ES-I3 (cell line): Measurements from ENCODE around the gene LST1.

ENCODE experiments used
- H3K36me3 ChIP-seq: 2 replicates; pipeline ENCODE4 v1.6.1; 2013; ENCODE audit warnings: mild to moderate bottlenecking, low read length, control low read depth, moderate library complexity; ENCODE audit not compliant: insufficient read depth
- H3K4me1 ChIP-seq: 2 replicates; pipeline ENCODE4 v1.6.1; 2013; ENCODE audit warnings: mild to moderate bottlenecking, control low read depth, low read length; ENCODE audit not compliant: insufficient read depth
- H3K9ac ChIP-seq: 2 replicates; pipeline ENCODE4 v1.6.1; 2013; ENCODE audit warnings: low read depth, mild to moderate bottlenecking, low read length, moderate library complexity
- H3K9me3 ChIP-seq: 2 replicates; pipeline ENCODE4 v1.6.1; 2013; ENCODE audit warnings: mild to moderate bottlenecking, low read length, moderate library complexity; ENCODE audit not compliant: control insufficient read depth, insufficient read depth

The LST1 gene

GRCh38 chr6:31556307-31556706 lies 29.8 kb upstream of the LST1 start:
- H3K4me1 ChIP-seq = peaks cover 22% of the 10 kb centered on the region
- no peaks in the 10 kb centered on the region; the same call in 1 of the 2 replicates for H3K36me3 ChIP-seq
- no peak overlapping the region for H3K9ac ChIP-seq
- H3K9me3 ChIP-seq = no peaks in the 10 kb centered on the region

- H3K9ac ChIP-seq = no peak overlapping the region
Observed at GRCh38 chr6:31557443-31558317, 28.4 kb upstream of the LST1 start.

GRCh38 chr6:31558318-31558625 lies 27.8 kb upstream of the LST1 start:
- Histone ChIP-seq H3K4me1 (peaks cover 22% of the 10 kb centered on the region), H3K36me3 (no peaks in the 10 kb centered on the region; the same call in 1 of the 2 replicates), H3K9ac (no peak overlapping the region)

More at GRCh38 chr6:31557443-31558317, 28.4 kb upstream of the LST1 start:
- Histone ChIP-seq H3K4me1 (peaks cover 22% of the 10 kb centered on the region), H3K36me3 (no peaks in the 10 kb centered on the region; the same call in 1 of the 2 replicates), H3K9me3 (no peaks in the 10 kb centered on the region)

GRCh38 chr6:31558631-31559500 lies 27.2 kb upstream of the LST1 start:
- Histone ChIP-seq H3K9me3 (no peaks in the 10 kb centered on the region), H3K36me3 (no peaks in the 10 kb centered on the region; the same call in 1 of the 2 replicates), H3K4me1 (peaks cover 22% of the 10 kb centered on the region), H3K9ac (no peak overlapping the region)

More at GRCh38 chr6:31558318-31558625, 27.8 kb upstream of the LST1 start:
- no peaks in the 10 kb centered on the region for H3K9me3 ChIP-seq

GRCh38 chr6:31559606-31559957 lies 26.5 kb upstream of the LST1 start:
- Histone ChIP-seq H3K9me3 (no peaks in the 10 kb centered on the region), H3K36me3 (no peaks in the 10 kb centered on the region; the same call in 1 of the 2 replicates), H3K9ac (no peak overlapping the region), H3K4me1 (peaks cover 22% of the 10 kb centered on the region)

- no peaks in the 10 kb centered on the region for H3K9me3 ChIP-seq
- 0 out of 2 replicates have a peak overlapping the region, but pooled peaks have one; percentile 6 for H3K9ac ChIP-seq
- no peaks in the 10 kb centered on the region; the same call in 1 of the 2 replicates for H3K36me3 ChIP-seq
- H3K4me1 ChIP-seq = peaks cover 22% of the 10 kb centered on the region
Observed at GRCh38 chr6:31559958-31560696, 25.9 kb upstream of the LST1 start.

GRCh38 chr6:31560697-31561058 lies 25.4 kb upstream of the LST1 start:
- Histone ChIP-seq H3K36me3 (no peaks in the 10 kb centered on the region; the same call in 1 of the 2 replicates), H3K9ac (no peak overlapping the region), H3K4me1 (peaks cover 22% of the 10 kb centered on the region), H3K9me3 (no peaks in the 10 kb centered on the region)

GRCh38 chr6:31567531-31568370 lies 18.3 kb upstream of the LST1 start:
- Histone ChIP-seq H3K9me3 (no peaks in the 10 kb centered on the region), H3K4me1 (peaks cover 11% of the 10 kb centered on the region; the same call in 1 of the 2 replicates), H3K36me3 (no peaks in the 10 kb centered on the region), H3K9ac (no peak overlapping the region)

GRCh38 chr6:31568537-31568961 lies 17.5 kb upstream of the LST1 start:
- Histone ChIP-seq H3K9me3 (no peaks in the 10 kb centered on the region), H3K36me3 (no peaks in the 10 kb centered on the region), H3K4me1 (peaks cover 11% of the 10 kb centered on the region; the same call in 1 of the 2 replicates), H3K9ac (no peak overlapping the region)

GRCh38 chr6:31569861-31570536 lies 16.1 kb upstream of the LST1 start:
- peaks cover 11% of the 10 kb centered on the region; the same call in 1 of the 2 replicates for H3K4me1 ChIP-seq
- H3K9ac ChIP-seq = no peak overlapping the region
- no peaks in the 10 kb centered on the region for H3K9me3 ChIP-seq
- H3K36me3 ChIP-seq = no peaks in the 10 kb centered on the region

GRCh38 chr6:31572041-31572911 lies 13.8 kb upstream of the LST1 start, which contains the start of gene LTA:
Gene LTA, plus strand, starts transcription at chr6:31572289. Its CDS starts 454 bp downstream, at chr6:31572743.
- Histone ChIP-seq H3K4me1 (peaks cover 10% of the 10 kb centered on the region; the same call in 1 of the 2 replicates), H3K36me3 (no peaks in the 10 kb centered on the region), H3K9me3 (no peaks in the 10 kb centered on the region), H3K9ac (no peak within 1 kb of the TSS)
